GM12878 (cell line): ENCODE measurements around the gene GALNTL6.

Source experiments
- CBFB ChIP-seq: IDR thresholded peaks from 2 replicates; pipeline ENCODE4 v1.6.1; 2016; ENCODE audit warnings: antibody characterized with exemption, low read depth
- CTCF ChIP-seq, 3 experiments: IDR thresholded peaks in 2 of 3; conservative IDR thresholded peaks in 1 of 3; 2 replicates each; pipeline ENCODE4 v1.5.1; 2011; ENCODE audit warnings: low read depth in 3 of 3, low read length in 3 of 3, mild to moderate bottlenecking in 3 of 3, control low read depth in 2 of 3, moderate library complexity in 2 of 3, inconsistent platforms in 1 of 3, mixed read lengths in 1 of 3; ENCODE audit not compliant: control insufficient read depth in 2 of 3, insufficient read depth in 1 of 3; ENCODE audit errors: extremely low read depth in 1 of 3
- NFXL1 ChIP-seq: fragments of 450-650 bp; IDR thresholded peaks from 2 replicates; pipeline ENCODE4 v1.6.1; 2017; ENCODE audit warnings: antibody characterized with exemption, mild to moderate bottlenecking, borderline replicate concordance
- POLR2A ChIP-seq: IDR thresholded peaks from 2 replicates; pipeline ENCODE4 v1.6.1; 2011; ENCODE audit warnings: low read depth, mild to moderate bottlenecking, low read length
- TF ChIP-seq, protein P1 (sequence below): IDR thresholded peaks from 2 replicates; pipeline ENCODE4 v1.6.1; 2012; ENCODE audit warnings: low read depth, low read length, improper control_type of control experiment
- TF ChIP-seq, protein P2 (sequence below): fragments of 450-650 bp; IDR thresholded peaks from 2 replicates; pipeline ENCODE4 v1.6.1; 2017; ENCODE audit warnings: mild to moderate bottlenecking, low read depth, inconsistent platforms; ENCODE audit not compliant: poor library complexity, severe bottlenecking

DNA sequence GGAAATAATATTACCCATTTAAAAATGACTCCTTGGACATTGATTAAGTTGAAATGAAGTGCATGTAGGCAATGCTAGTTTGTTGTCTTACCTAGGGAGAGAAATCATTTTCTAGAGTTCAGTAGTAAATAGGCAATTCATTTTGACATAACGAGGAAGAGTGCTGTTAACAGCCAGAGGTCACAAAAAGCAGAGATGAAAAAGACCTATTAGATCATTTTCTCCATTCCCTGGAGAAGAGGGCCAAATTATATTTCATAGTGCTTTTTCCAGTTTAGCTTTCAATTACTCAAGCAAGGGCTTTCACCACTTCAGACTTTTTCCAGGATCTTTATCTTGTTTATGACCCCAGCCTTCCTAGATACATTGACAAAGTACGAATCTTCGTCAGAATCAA, 981.1 kb downstream of the GALNTL6 start:
- TF ChIP-seq, protein P1, sequence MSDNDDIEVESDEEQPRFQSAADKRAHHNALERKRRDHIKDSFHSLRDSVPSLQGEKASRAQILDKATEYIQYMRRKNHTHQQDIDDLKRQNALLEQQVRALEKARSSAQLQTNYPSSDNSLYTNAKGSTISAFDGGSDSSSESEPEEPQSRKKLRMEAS: no peak
- TF ChIP-seq CBFB: no peak
- TF ChIP-seq POLR2A: no peak
- TF ChIP-seq, protein P2, sequence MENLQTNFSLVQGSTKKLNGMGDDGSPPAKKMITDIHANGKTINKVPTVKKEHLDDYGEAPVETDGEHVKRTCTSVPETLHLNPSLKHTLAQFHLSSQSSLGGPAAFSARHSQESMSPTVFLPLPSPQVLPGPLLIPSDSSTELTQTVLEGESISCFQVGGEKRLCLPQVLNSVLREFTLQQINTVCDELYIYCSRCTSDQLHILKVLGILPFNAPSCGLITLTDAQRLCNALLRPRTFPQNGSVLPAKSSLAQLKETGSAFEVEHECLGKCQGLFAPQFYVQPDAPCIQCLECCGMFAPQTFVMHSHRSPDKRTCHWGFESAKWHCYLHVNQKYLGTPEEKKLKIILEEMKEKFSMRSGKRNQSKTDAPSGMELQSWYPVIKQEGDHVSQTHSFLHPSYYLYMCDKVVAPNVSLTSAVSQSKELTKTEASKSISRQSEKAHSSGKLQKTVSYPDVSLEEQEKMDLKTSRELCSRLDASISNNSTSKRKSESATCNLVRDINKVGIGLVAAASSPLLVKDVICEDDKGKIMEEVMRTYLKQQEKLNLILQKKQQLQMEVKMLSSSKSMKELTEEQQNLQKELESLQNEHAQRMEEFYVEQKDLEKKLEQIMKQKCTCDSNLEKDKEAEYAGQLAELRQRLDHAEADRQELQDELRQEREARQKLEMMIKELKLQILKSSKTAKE: no peak
- no peak for TF ChIP-seq NFXL1
- no peak for TF ChIP-seq CTCF (IDR thresholded peaks at IDR 0.05 in 2 of 3, conservative IDR thresholded peaks at IDR 0.05 in 1 of 3; ENCODE audit: control insufficient read depth in 2 of 3, extremely low read depth in 1 of 3, insufficient read depth in 1 of 3, low read depth in 3 of 3, low read length in 3 of 3)
